GM18951 (cell line): ENCODE results near the gene OBI1.

Experiments used
- POLR2A ChIP-seq: IDR thresholded peaks from 4 replicates; pipeline ENCODE4 v1.6.1; 2011; ENCODE audit warnings: mild to moderate bottlenecking; ENCODE audit not compliant: insufficient read length, insufficient read depth; ENCODE audit errors: extremely low read depth
- in situ Hi-C: fragments of 300-500 bp; cut with MboI; formaldehyde crosslinking; loops from one replicate; pipeline ENCODE4 v1.12.0; 2022; ENCODE audit warnings: low sequenced_read_pairs, mixed read lengths, inconsistent platforms; ENCODE audit not compliant: unreplicated experiment

OBI1 gene

GRCh38 chr13:78658630-78659449 lies at the start of gene OBI1:
Gene OBI1 (minus strand): TSS chr13:78659155. CDS start chr13:78659120, 35 bp downstream.
- TF ChIP-seq POLR2A: peak; percentile 79
- in situ Hi-C loops: no loop called here

- TF ChIP-seq POLR2A: no peak
- in situ Hi-C loops: no loop called here
Measured at GRCh38 chr13:78701383-78701782, 42.4 kb upstream of the OBI1 start.

GRCh38 chr13:78700121-78700910 lies 41.4 kb upstream of the OBI1 start:
- TF ChIP-seq POLR2A: no peak
- in situ Hi-C loops: no loop called here

DNA sequence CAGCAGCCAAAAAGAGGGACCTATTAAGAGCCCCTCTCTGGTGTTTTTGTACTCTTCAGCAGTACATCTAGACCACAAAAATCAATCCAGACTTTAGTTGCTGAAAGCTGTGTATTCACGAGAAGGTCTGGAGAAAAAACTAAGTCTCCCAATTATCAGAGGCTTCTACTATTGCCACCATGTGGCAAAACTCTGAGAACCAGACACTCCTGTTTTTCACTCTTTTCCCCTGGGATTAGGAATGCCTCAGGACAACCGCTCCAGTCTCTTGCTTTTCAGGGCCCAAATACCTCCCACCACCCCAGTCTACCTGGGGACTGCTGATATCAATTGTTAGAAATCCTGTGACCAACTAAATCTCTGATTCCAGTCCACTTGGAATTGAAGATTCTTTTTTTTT lies 30.1 kb upstream of the OBI1 start:
- in situ Hi-C loops: no loop called here
- TF ChIP-seq POLR2A: no peak

GRCh38 chr13:78686461-78686860 lies 27.5 kb upstream of the OBI1 start:
- in situ Hi-C loops: no loop called here
- TF ChIP-seq POLR2A: no peak

DNA sequence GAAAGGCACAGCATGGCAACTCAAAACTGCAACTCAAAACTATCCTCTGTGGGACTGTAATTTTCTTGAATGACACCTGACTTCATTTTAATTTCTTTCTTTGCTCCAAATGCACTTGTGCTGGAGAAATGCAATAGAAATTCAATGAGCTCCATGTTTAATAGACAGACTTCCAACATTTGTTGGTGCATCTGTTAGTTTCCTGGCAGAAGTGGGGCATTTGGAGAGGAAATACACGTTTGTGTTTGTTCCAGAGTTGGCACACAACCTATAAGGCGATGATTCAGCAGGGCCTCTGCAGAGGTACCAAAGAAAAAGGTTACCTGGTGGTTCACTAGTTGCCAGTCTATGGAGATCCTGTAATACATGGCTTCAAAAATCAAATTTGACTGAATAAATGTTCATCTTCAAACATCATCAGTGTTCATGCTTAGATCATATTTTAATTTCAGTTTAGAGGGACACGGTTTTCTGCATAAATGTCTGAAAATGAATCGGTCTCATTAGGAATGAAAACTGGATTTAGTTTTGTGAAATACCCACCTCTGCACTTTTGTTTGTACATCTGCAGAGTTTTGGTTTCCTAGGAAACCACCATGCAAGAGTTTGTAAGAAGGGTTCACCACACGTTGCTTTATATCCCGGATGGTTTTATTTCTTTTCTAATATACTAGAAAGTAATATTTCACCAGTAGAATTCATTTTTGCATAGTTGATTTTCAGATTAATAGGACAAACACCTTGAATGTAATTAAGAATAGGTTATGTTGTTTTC lies 21.8 kb upstream of the OBI1 start:
- no peak for TF ChIP-seq POLR2A
- in situ Hi-C loops: no loop called here

DNA sequence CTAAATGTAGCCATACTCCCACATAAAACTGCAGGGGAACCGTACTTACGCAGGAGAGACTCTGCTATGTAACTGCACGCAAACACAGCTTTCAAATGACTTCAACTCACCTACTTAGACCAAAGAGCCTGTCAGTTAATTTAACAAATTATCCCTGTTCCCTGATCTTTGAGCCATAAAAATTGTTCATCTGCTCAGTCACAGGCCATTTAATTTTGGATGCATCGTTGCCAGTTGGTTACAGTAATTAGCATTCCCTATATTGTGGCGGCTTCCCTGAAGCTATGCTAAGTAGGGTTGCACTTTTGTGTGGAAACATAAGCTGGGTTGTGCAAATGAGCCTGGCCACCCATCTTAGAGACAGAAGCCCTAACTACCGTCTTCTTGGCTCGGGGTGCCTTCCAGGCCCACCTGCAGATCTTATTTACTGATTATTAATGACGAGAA lies 21.2 kb upstream of the OBI1 start:
- TF ChIP-seq POLR2A: no peak
- in situ Hi-C loops: no loop called here

GRCh38 chr13:78679329-78679728 lies 20.4 kb upstream of the OBI1 start:
- no peak for TF ChIP-seq POLR2A
- in situ Hi-C loops: no loop called here

- in situ Hi-C loops: no loop called here
- no peak for TF ChIP-seq POLR2A
Measured at GRCh38 chr13:78675112-78675511, 16.2 kb upstream of the OBI1 start.

- in situ Hi-C loops: no loop called here
Measured at GRCh38 chr13:78674638-78675037, 15.7 kb upstream of the OBI1 start.

GRCh38 chr13:78662467-78662866 lies 3.5 kb upstream of the OBI1 start:
- no peak for TF ChIP-seq POLR2A
- in situ Hi-C loops: no loop called here

More at GRCh38 chr13:78674638-78675037, 15.7 kb upstream of the OBI1 start:
- no peak for TF ChIP-seq POLR2A

DNA sequence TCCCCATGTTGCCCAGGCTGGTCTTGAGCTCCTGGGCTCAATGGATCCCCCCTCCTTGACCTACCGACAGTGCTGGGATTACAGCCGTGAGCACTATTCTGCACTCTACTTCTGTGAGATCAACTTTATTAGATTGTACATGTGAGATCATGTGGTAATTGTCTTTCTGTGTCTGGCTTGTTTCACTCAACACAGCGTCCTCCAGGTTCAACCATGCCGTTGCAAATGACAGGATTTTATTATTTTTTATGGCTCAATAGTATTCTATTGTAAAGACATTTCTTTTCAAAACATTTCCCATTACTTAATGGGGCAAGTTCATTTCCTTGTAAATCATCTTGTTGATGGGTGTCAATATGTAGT lies 1.5 kb upstream of the OBI1 start:
- in situ Hi-C loops: no loop called here
- no peak for TF ChIP-seq POLR2A
